Upper lobe of left lung (tissue), 6 donors: ENCODE results near the gene SLC2A4RG. TPM values are rescaled to one million over a fixed set of nuclear protein-coding genes. Genes with fewer than 3 reads are reported as not detected.
A peak's percentile ranks its signal among the peaks of the same experiment; 100 is the strongest.

Experiments used
- ATAC-seq, 2 donors: fragments of 200-7000 bp; cut with Tn5 transposase; one replicate each; pipeline ENCODE4 v1.9.1; 2022; ENCODE audit warnings: mild to moderate bottlenecking in 2 of 2, moderate library complexity in 2 of 2; ENCODE audit not compliant: low FRiP score in 2 of 2
- DNase-seq, 2 donors: peaks; one replicate each; pipeline ENCODE4 v3.0.0-alpha.2; 2019 to 2020
- H3K27ac ChIP-seq, 4 donors: fragments of 200-600 bp; sonication (generic); one replicate each; pipeline ENCODE4 v1.5.1; 2016 to 2019
- H3K27me3 ChIP-seq, 4 donors: fragments of 200-600 bp; sonication (generic); one replicate each; pipeline ENCODE4 v1.5.1; 2017 to 2019
- H3K36me3 ChIP-seq, 4 donors: fragments of 200-600 bp; sonication (generic); one replicate each; pipeline ENCODE4 v1.5.1; 2016 to 2019
- H3K4me1 ChIP-seq, 4 donors: fragments of 200-600 bp; sonication (generic); one replicate each; pipeline ENCODE4 v1.5.1; 2018 to 2019
- H3K4me3 ChIP-seq, 4 donors: fragments of 200-600 bp; sonication (generic); one replicate each; pipeline ENCODE4 v1.5.1; 2017 to 2019; ENCODE audit warnings: mild to moderate bottlenecking in 2 of 4, moderate library complexity in 1 of 4
- H3K9me3 ChIP-seq, 4 donors: fragments of 200-600 bp; sonication (generic); one replicate each; pipeline ENCODE4 v1.5.1; 2018 to 2019
- EP300 ChIP-seq, 4 donors: sonication (generic); formaldehyde crosslinking; IDR thresholded peaks; one replicate each; pipeline ENCODE4 v1.5.1; 2017; ENCODE audit warnings: antibody characterized with exemption in 4 of 4, control low read depth in 2 of 4
- POLR2A ChIP-seq, 4 donors: fragments of 450-650 bp; IDR thresholded peaks; one replicate each; pipeline ENCODE4 v1.5.1; 2016 to 2017; ENCODE audit warnings: antibody characterized with exemption in 4 of 4, mild to moderate bottlenecking in 2 of 4
- POLR2AphosphoS5 ChIP-seq, 2 donors: sonication (generic); formaldehyde crosslinking; IDR thresholded peaks; one replicate each; pipeline ENCODE4 v1.5.1; 2017; ENCODE audit warnings: antibody characterized with exemption in 2 of 2
- WGBS, 2 donors: methylation state at CpG; one replicate each; pipeline ENCODE4 v1.1.5; 2017 to 2018; 5-methylcytosine and 5-hydroxymethylcytosine counted together
- total RNA-seq, 6 donors: library from RNA; depleted of rRNA in 4 of 6; stranded (reverse); fragments of >200 nt in 4 of 6; gene quantifications; one replicate each; pipeline versions ENCODE4 v1.1.0 to v1.2.1, GENCODE V29; 2016 to 2021
- TF ChIP-seq, protein P1 (sequence below), 6 experiments: fragments of 450-650 bp in 4 of 6; fragments of 200-600 bp in 2 of 6; sonication (generic) in 2 of 6; IDR thresholded peaks; one replicate each; pipeline ENCODE4 v1.5.1; 2016 to 2019; ENCODE audit warnings: antibody characterized with exemption in 6 of 6
- donor health status: DM: no; HTN: no; CAD: no; lungs with moderate emphysema.
- donor health status: DM: no; HTN: yes; CAD: no; lungs with severe emphysema.

Gene SLC2A4RG
- total RNA-seq, 6 donors from 2014 or later: 28.8 to 106 (median 71.9) TPM

DNA sequence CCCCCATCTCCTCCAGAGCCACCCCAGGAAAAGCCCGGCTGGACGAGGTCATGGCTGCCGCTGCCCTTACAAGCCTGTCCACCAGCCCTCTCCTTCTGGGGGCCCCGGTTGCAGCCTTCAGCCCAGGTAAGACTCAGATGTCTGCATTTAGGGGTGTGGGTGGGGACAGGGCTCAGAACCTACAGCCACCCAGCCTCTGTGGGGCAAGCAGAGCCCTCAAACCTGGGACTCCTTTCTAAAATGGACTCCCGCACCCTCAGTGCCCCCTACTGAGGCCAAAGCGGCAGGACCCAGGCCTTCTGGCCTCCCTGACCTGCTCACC, 1.7 kb downstream of the SLC2A4RG start:
- H3K27ac ChIP-seq: peak overlapping the region; percentile 84 to 90 (median 84)
- no peaks in the 10 kb centered on the region for H3K9me3 ChIP-seq
- WGBS, 2 donors: 32% methylated on average over 6 of the region's 6 CpGs; no CpG with 5 or more reads in 1 of the 2 donors
- ATAC-seq: no peak
- peaks cover 38 to 49% (median 42%) of the 10 kb centered on the region in 4 donors for H3K4me1 ChIP-seq
- TF ChIP-seq, protein P1, sequence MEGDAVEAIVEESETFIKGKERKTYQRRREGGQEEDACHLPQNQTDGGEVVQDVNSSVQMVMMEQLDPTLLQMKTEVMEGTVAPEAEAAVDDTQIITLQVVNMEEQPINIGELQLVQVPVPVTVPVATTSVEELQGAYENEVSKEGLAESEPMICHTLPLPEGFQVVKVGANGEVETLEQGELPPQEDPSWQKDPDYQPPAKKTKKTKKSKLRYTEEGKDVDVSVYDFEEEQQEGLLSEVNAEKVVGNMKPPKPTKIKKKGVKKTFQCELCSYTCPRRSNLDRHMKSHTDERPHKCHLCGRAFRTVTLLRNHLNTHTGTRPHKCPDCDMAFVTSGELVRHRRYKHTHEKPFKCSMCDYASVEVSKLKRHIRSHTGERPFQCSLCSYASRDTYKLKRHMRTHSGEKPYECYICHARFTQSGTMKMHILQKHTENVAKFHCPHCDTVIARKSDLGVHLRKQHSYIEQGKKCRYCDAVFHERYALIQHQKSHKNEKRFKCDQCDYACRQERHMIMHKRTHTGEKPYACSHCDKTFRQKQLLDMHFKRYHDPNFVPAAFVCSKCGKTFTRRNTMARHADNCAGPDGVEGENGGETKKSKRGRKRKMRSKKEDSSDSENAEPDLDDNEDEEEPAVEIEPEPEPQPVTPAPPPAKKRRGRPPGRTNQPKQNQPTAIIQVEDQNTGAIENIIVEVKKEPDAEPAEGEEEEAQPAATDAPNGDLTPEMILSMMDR (IDR thresholded peaks at IDR 0.05): no peak
- TF ChIP-seq POLR2A (IDR thresholded peaks at IDR 0.05): no peak
- TF ChIP-seq EP300 (IDR thresholded peaks at IDR 0.05): no peak
- TF ChIP-seq POLR2AphosphoS5 (IDR thresholded peaks at IDR 0.05): no peak
- H3K27me3 ChIP-seq: no peaks in the 10 kb centered on the region
- DNase-seq: no peak
- peaks cover 7 to 47% (median 28%) of the 10 kb centered on the region in 4 donors for H3K36me3 ChIP-seq
- peak overlapping the region in 3 of 4 donors; percentile 66 to 87 (median 85) for H3K4me3 ChIP-seq

DNA sequence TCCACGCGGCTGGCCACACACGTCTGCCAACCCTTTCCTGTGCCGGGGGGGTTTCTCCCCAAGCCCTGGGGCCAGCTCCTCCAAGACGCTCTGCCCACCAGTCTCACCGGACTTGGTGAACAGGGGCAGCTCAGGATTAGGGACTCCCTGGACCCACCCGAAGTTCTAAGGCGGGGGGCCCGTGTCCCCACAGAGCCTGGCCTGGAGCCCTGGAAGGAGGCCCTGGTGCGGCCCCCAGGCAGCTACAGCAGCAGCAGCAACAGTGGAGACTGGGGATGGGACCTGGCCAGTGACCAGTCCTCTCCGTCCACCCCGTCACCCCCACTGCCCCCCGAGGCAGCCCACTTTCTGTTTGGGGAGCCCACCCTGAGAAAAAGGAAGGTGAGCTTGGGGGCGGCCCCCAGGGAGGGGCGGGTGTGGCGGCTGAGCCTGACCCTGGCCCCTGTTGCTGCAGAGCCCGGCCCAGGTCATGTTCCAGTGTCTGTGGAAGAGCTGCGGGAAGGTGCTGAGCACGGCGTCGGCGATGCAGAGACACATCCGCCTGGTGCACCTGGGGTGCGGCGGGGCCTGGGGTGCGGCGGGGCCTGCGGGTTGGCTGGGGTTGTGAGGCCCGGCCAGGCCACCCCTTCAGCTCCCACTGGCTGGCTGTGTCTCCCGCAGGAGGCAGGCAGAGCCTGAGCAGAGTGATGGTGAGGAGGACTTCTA, 2.3 kb downstream of the SLC2A4RG start:
- DNase-seq (peak in 1 of 2 donors; percentile 83), ATAC-seq (no peak)
- peak overlapping the region; percentile 84 to 90 (median 84) for H3K27ac ChIP-seq
- WGBS, 2 donors: 87 to 95% methylated on average over 7 to 29 of the region's 30 CpGs
- peaks cover 7 to 51% (median 31%) of the 10 kb centered on the region in 4 donors for H3K36me3 ChIP-seq
- no peaks in the 10 kb centered on the region for H3K9me3 ChIP-seq
- no peaks in the 10 kb centered on the region for H3K27me3 ChIP-seq
- H3K4me1 ChIP-seq: peaks cover 38 to 44% (median 42%) of the 10 kb centered on the region in 4 donors
- peak overlapping the region in 2 of 4 donors; percentile 66 to 87 for H3K4me3 ChIP-seq
- no peak for TF ChIP-seq POLR2A (IDR thresholded peaks at IDR 0.05)
- TF ChIP-seq, protein P1 (IDR thresholded peaks at IDR 0.05): no peak
- no peak for TF ChIP-seq POLR2AphosphoS5 (IDR thresholded peaks at IDR 0.05)
- no peak for TF ChIP-seq EP300 (IDR thresholded peaks at IDR 0.05)

DNA sequence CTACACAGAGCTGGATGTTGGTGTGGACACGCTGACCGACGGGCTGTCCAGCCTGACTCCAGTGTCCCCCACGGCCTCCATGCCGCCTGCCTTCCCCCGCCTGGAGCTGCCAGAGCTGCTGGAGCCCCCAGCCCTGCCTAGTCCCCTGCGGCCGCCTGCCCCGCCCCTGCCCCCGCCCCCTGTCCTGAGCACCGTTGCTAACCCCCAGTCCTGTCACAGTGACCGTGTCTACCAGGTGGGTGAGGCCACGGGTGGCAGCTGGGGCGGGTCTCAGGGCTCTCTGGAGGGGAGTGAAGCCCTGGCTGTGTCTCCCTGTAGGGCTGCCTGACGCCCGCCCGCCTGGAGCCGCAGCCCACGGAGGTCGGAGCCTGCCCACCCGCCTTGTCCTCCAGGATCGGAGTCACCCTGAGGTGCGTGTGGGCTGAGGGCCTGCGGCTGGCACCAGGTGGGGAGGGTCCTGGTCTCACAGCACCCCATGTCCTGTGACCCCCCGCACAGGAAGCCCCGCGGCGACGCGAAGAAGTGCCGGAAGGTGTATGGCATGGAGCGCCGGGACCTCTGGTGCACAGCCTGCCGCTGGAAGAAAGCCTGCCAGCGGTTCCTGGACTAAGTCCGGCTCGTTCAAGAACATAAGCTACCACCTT, 2.9 kb downstream of the SLC2A4RG start:
- Histone ChIP-seq H3K9me3 (no peaks in the 10 kb centered on the region), H3K27ac (no peak overlapping the region)
- 91 to 93% methylated on average over 10 to 33 of the region's 37 CpGs for WGBS, 2 donors

DNA sequence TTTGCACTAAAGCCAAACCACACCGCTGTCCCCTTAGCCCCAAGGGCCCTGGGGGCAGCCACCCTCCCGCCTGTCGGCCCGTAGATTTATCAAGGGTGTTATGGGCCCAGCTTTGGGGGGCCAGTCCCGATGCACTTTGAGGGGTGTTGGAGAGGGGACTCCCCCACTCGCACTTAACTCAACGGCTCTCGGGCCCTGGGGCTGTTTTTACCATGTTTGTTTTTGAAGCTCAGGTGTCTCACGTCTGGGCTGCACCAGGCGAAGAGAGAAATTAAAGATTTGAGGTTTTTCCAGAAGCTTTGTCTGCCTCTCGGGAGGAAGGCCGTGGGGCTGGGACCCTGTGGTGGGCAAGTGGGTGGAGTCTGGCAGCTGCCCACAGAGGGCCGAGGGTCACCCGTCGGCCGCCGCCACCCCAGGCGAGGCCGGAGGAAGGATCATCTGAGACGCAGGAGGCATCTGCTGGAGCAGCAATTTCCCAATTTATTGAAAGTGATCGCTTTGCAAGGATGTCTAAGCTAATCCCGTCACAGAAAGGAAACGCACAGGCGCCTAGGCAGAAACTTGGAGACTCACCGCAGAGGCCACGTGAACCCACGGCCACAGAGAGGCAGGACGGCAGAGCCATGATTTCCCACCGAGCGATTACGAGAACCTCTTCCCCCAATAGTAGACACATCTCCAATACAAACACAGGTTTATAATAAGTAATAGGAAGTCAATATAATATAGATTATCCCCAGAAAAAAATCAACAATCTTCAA, 3.8 kb downstream of the SLC2A4RG start:
- TF ChIP-seq EP300 (IDR thresholded peaks at IDR 0.05) (no peak), POLR2A (IDR thresholded peaks at IDR 0.05) (no peak), POLR2AphosphoS5 (IDR thresholded peaks at IDR 0.05) (no peak)
- Histone ChIP-seq H3K4me1 (peaks cover 26 to 29% (median 28%) of the 10 kb centered on the region in 4 donors), H3K4me3 (no peak overlapping the region), H3K36me3 (peaks cover 7 to 52% (median 31%) of the 10 kb centered on the region in 4 donors), H3K27ac (no peak overlapping the region), H3K9me3 (no peaks in the 10 kb centered on the region), H3K27me3 (no peaks in the 10 kb centered on the region)
- DNase-seq (peak in 1 of 2 donors; percentile 82), ATAC-seq (no peak)
- WGBS, 2 donors: 89 to 91% methylated on average over 31 of the region's 31 CpGs

More for the DNA sequence above, 2.9 kb downstream of the SLC2A4RG start:
- Histone ChIP-seq H3K36me3 (peaks cover 7 to 52% (median 31%) of the 10 kb centered on the region in 4 donors), H3K4me3 (no peak overlapping the region), H3K4me1 (peaks cover 35 to 38% (median 37%) of the 10 kb centered on the region in 4 donors), H3K27me3 (no peaks in the 10 kb centered on the region)
- peak in 1 of 2 donors; percentile 80 for DNase-seq
- no peak for TF ChIP-seq POLR2A (IDR thresholded peaks at IDR 0.05)
- no peak for TF ChIP-seq EP300 (IDR thresholded peaks at IDR 0.05)
- no peak for ATAC-seq

DNA sequence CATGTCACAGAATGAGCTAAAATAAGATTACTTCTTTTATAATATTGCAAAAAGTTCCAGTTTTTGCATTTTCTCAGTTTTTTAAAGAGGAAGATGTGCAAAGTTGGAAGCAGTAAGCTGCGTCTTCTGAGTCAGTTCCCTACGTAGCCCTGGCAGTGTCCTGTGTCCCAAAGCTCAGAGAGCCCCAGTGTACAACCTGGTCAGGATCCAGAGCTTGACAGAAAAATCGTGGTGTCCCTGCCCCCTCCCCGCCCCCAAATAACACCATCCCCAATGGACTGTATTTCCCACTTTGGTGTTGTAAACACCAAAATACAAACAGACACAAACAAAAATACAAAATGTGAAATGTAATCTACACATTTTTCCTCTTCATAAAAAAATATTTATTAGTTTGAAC, 4.6 kb downstream of the SLC2A4RG start:
- Histone ChIP-seq H3K4me1 (peaks cover 18 to 21% (median 20%) of the 10 kb centered on the region in 4 donors), H3K4me3 (no peak overlapping the region), H3K36me3 (peaks cover 7 to 52% (median 31%) of the 10 kb centered on the region in 4 donors), H3K9me3 (no peaks in the 10 kb centered on the region), H3K27ac (no peak overlapping the region), H3K27me3 (no peaks in the 10 kb centered on the region)
- DNase-seq: no peak
- 72 to 75% methylated on average over 4 of the region's 4 CpGs for WGBS, 2 donors
- no peak for ATAC-seq
- TF ChIP-seq, protein P1 (IDR thresholded peaks at IDR 0.05): no peak
- TF ChIP-seq EP300 (IDR thresholded peaks at IDR 0.05) (no peak), POLR2A (IDR thresholded peaks at IDR 0.05) (no peak), POLR2AphosphoS5 (IDR thresholded peaks at IDR 0.05) (no peak)
